Measurements from ENCODE around the gene ADGRA1. TPM values are rescaled to one million over a fixed set of nuclear protein-coding genes. Genes with fewer than 3 reads are reported as not detected.

The ADGRA1 gene
- total RNA-seq, 4 donors from 2014 or later: 0.07 to 1.0 TPM; not detected in 2

- Histone ChIP-seq H3K9me3 (no peaks in the 10 kb centered on the region), H3K4me1 (no peaks in the 10 kb centered on the region), H3K36me3 (no peaks in the 10 kb centered on the region), H3K4me3 (no peak overlapping the region), H3K27me3 (no peaks in the 10 kb centered on the region), H3K27ac (no peak overlapping the region)
- no peak for DNase-seq
- TF ChIP-seq POLR2A (IDR thresholded peaks at IDR 0.05) (no peak), CTCF (IDR thresholded peaks at IDR 0.05) (no peak)
- intact Hi-C loops (cut with DNase I; ENCODE audit: low total_unique reads): no loop called here
These were observed 93.4 kb downstream of the ADGRA1 start for GRCh38 chr10:133180965-133181639.

Other genes with a start within 250 kb of the ADGRA1 start
- gene CFAP46, start 145.4 kb upstream of the ADGRA1 start, total RNA-seq: 1 to 10 TPM in 2 of 4 donors, under 1 TPM in 2; 0.29 to 9.0 (median 2.7) TPM
- gene KNDC1, start 72.3 kb downstream of the ADGRA1 start, total RNA-seq: 10 to 100 TPM in 1 of 4 donors, 1 to 10 TPM in 2, under 1 TPM in 1; under 0.01 to 12.5 (median 5.3) TPM
- not detected for gene UTF1, start 142.3 kb downstream of the ADGRA1 start, total RNA-seq
- gene VENTX, start 149.9 kb downstream of the ADGRA1 start, total RNA-seq: 1 to 10 TPM in 1 of 4 donors, under 1 TPM in 2, not detected in 1; 0.21 to 1.3 (median 0.51) TPM
- gene ADAM8, start 188.9 kb downstream of the ADGRA1 start, total RNA-seq: 1 to 10 TPM in 3 of 4 donors, not detected in 1; 5.1 to 7.6 (median 5.9) TPM
- gene TUBGCP2, start 220.9 kb downstream of the ADGRA1 start, total RNA-seq: 10 to 100 TPM; 26.8 to 61.9 (median 44.4) TPM
- 10 to 100 TPM; 23.1 to 45.5 (median 30.0) TPM for gene ZNF511, start 221.0 kb downstream of the ADGRA1 start, total RNA-seq
- gene CALY, start 249.0 kb downstream of the ADGRA1 start, total RNA-seq: under 1 TPM in 1 of 4 donors, not detected in 3; 0.69 TPM